Heart right ventricle (tissue), 16 donors: Measurements from ENCODE around the gene ABCA4. TPM values are rescaled to one million over a fixed set of nuclear protein-coding genes. Genes with fewer than 3 reads are reported as not detected.

Experiments used
- ATAC-seq, 8 donors: fragments of 200-7000 bp; cut with Tn5 transposase; one replicate each; pipeline ENCODE4 v1.9.1; 2020; ENCODE audit warnings: mild to moderate bottlenecking in 8 of 8, moderate library complexity in 8 of 8, moderate number of reproducible peaks in 1 of 8
- DNase-seq, 2 donors: peaks; one replicate each; pipeline ENCODE4 v3.0.0-alpha.2; 2020
- H3K27ac ChIP-seq, 10 donors: fragments of 200-600 bp; sonication (generic) in 2 of 10; one replicate each; pipeline versions ENCODE4 v1.5.0 to v1.8.0; 2020 to 2022; ENCODE audit warnings: mild to moderate bottlenecking in 3 of 10
- H3K27me3 ChIP-seq, 7 donors: fragments of 200-600 bp; one replicate each; pipeline ENCODE4 v1.8.0; 2021 to 2022; ENCODE audit warnings: mild to moderate bottlenecking in 2 of 7
- H3K36me3 ChIP-seq, 9 donors: fragments of 200-600 bp; sonication (generic) in 1 of 9; one replicate each; pipeline versions ENCODE4 v1.5.0 to v1.8.0; 2020 to 2022; ENCODE audit warnings: mild to moderate bottlenecking in 2 of 9
- H3K4me1 ChIP-seq, 9 donors: fragments of 200-600 bp; sonication (generic) in 1 of 9; one replicate each; pipeline versions ENCODE4 v1.5.0 to v1.8.0; 2020 to 2022; ENCODE audit warnings: mild to moderate bottlenecking in 4 of 9
- H3K4me3 ChIP-seq, 10 donors: fragments of 200-600 bp; sonication (generic) in 2 of 10; one replicate each; pipeline versions ENCODE4 v1.5.0 to v1.8.0; 2020 to 2022; ENCODE audit warnings: mild to moderate bottlenecking in 7 of 10, moderate library complexity in 2 of 10
- H3K9me3 ChIP-seq, 11 donors: fragments of 200-600 bp in 10 of 11; sonication (generic) in 2 of 11; one replicate each; pipeline versions ENCODE4 v1.5.0 to v1.8.0; 2013 to 2022; ENCODE audit warnings: mild to moderate bottlenecking in 2 of 11, control low read depth in 1 of 11, moderate library complexity in 1 of 11
- CTCF ChIP-seq, 9 donors: fragments of 200-600 bp; sonication (generic) in 2 of 9; IDR thresholded peaks; one replicate each; pipeline versions ENCODE4 v1.5.0 to v1.8.0; 2021 to 2022; ENCODE audit warnings: antibody characterized with exemption in 9 of 9, mild to moderate bottlenecking in 5 of 9, moderate library complexity in 1 of 9
- WGBS, 2 donors: extraction: QIAGEN DNeasy Blood & Tissue Kit; methylation state at CpG; one replicate each; pipeline ENCODE4 v1.1.7; 2013; ENCODE audit warnings: inconsistent platforms in 1 of 2; 5-methylcytosine and 5-hydroxymethylcytosine counted together
- intact Hi-C, 10 donors: fragments of 100-400 bp; cut with DNase I; formaldehyde crosslinking; loops; one replicate each; pipeline versions ENCODE4 v1.11.1 to v1.14.2; 2022
- polyA plus RNA-seq, 2 donors: library from polyadenylated mRNA; stranded (reverse); fragments of 200-250 nt; gene quantifications; one replicate each; pipeline ENCODE4 v1.2.3, GENCODE V29; 2013
- total RNA-seq, 10 donors: library from RNA; stranded (reverse); fragmentation: NEBNext Ultra II Directional in 3 of 10; extraction: Animal tissue kit (Norgen Biotek cat#: 25700) in 3 of 10; gene quantifications; one replicate each; pipeline versions ENCODE4 v1.2.1 to v1.2.4, GENCODE V29; 2021 to 2023
- donor health status: Arrhythmogenic right ventricular cardiomyopathy.
- donor health status: ischemic (EF 13 %, LVEDD 7.1; RV severe dilation, severe dysfunction).
- donor health status: healthy with polysubstance abuse.
- donor health status: DM: no; HTN: yes; CAD: no.
- donor health status: DM: no; HTN: no; CAD: no.
- donor health status: ischemic (EF 25% LVEDD 6.9; RV normal size, moderate dysfunction).
- donor health status: ischemic (EF 25% LVEDD 5.7; RV mildly dilated, moderate dysfunction).
- donor health status: healthy.
- donor health status: DM: yes; HTN: yes; CAD: no.
- donor health status: Ischemic cardiomyopathy.
- donor health status: ischemic (EF 35%, LVEDD 5.7; RV mildly dilated, moderate dysfunction).
- donor health status: nonischemic (EF 11% LVEDD 7.7; RV severe dilation, severe dysfunction).
- donor health status: DM: yes; HTN: yes; CAD: no.
- donor health status: PGD.
- donor health status: ischemic (EF 29% LVEDD 5.4; RV normal size, mild dysfunction).
- donor health status: nonischemic (EF 23%, LVEDD 6.1; RV moderate dilation, normal function).

ABCA4 gene
- total and polyA plus RNA-seq, 12 donors = 0.05 to 0.66 (median 0.21) TPM

- TF ChIP-seq CTCF (IDR thresholded peaks at IDR 0.05) = no peak
- Histone ChIP-seq H3K27ac (no peak overlapping the region), H3K36me3 (no peaks in the 10 kb centered on the region), H3K9me3 (no peaks in the 10 kb centered on the region), H3K4me1 (peaks cover 0 to 7% (median 0%) of the 10 kb centered on the region in 9 donors), H3K4me3 (no peak overlapping the region), H3K27me3 (no peaks in the 10 kb centered on the region)
- ATAC-seq = no peak
- intact Hi-C loops = no loop called here
- no peak for DNase-seq
- 94 to 98% methylated on average over 2 of the region's 2 CpGs for WGBS, 2 donors
Measured at GRCh38 chr1:93965256-93965655, 155.7 kb downstream of the ABCA4 start.

GRCh38 chr1:93964777-93965200 is 156.2 kb downstream of the ABCA4 start:
- no peak for TF ChIP-seq CTCF (IDR thresholded peaks at IDR 0.05)
- no peak overlapping the region for H3K27ac ChIP-seq
- peaks cover 0 to 7% (median 0%) of the 10 kb centered on the region in 9 donors for H3K4me1 ChIP-seq
- WGBS, 2 donors = 86 to 90% methylated on average over 4 of the region's 4 CpGs
- no peaks in the 10 kb centered on the region for H3K9me3 ChIP-seq
- no peaks in the 10 kb centered on the region for H3K36me3 ChIP-seq
- H3K4me3 ChIP-seq = no peak overlapping the region
- DNase-seq (no peak), ATAC-seq (no peak)
- H3K27me3 ChIP-seq = no peaks in the 10 kb centered on the region
- intact Hi-C loops = no loop called here

GRCh38 chr1:93964096-93964776 is 156.7 kb downstream of the ABCA4 start:
- Histone ChIP-seq H3K9me3 (no peaks in the 10 kb centered on the region), H3K27me3 (no peaks in the 10 kb centered on the region), H3K36me3 (no peaks in the 10 kb centered on the region), H3K27ac (no peak overlapping the region), H3K4me3 (no peak overlapping the region), H3K4me1 (peaks cover 0 to 7% (median 0%) of the 10 kb centered on the region in 9 donors)
- intact Hi-C loops = no loop called here
- ATAC-seq (no peak), DNase-seq (no peak)
- TF ChIP-seq CTCF (IDR thresholded peaks at IDR 0.05) = no peak
- WGBS, 2 donors = 95 to 96% methylated on average over 4 of the region's 4 CpGs

- Histone ChIP-seq H3K9me3 (no peaks in the 10 kb centered on the region), H3K36me3 (no peaks in the 10 kb centered on the region), H3K27ac (no peak overlapping the region), H3K27me3 (no peaks in the 10 kb centered on the region), H3K4me1 (peaks cover 0 to 7% (median 0%) of the 10 kb centered on the region in 9 donors), H3K4me3 (no peak overlapping the region)
- 82 to 87% methylated on average over 9 of the region's 9 CpGs for WGBS, 2 donors
- intact Hi-C loops = no loop called here
- DNase-seq = no peak
- TF ChIP-seq CTCF (IDR thresholded peaks at IDR 0.05) = no peak
- ATAC-seq = no peak
Measured at GRCh38 chr1:93963585-93963984, 157.4 kb downstream of the ABCA4 start.
